Endothelial cell of umbilical vein (primary cell): ENCODE data around the gene LRRC74B. TPM values are rescaled to one million over a fixed set of nuclear protein-coding genes. Genes with fewer than 3 reads are reported as not detected.

Experiments
- BruUV-seq: library from RNA; stranded (reverse); fragments of 400-500 nt; replicated peaks from 2 replicates; lab custom pipeline; 2021; lab: Mats Ljungman, UMichigan
- CTCF ChIA-PET: fragments of 300-600, 350-600 bp; sonication (Branson Sonifier 250); formaldehyde crosslinking; loops from one replicate; lab custom pipeline; 2021; ENCODE audit warnings: antibody characterized with exemption, inconsistent platforms; lab: Charles Lee
- POLR2A ChIA-PET: fragments of 300-600, 350-600 bp; sonication (Branson Sonifier 250); formaldehyde crosslinking; loops from one replicate; lab custom pipeline; 2021; ENCODE audit warnings: antibody characterized with exemption, inconsistent platforms; lab: Charles Lee
- DNase-seq: peaks from one replicate; pipeline ENCODE4 v3.0.0-alpha.2; 2011; ENCODE audit warnings: low read depth, low spot score
- FAIRE-seq: peaks from 2 replicates; lab custom pipeline; 2011; peaks lifted over from hg19 to GRCh38; lab: Jason Lieb, UNC
- H2AFZ ChIP-seq: 2 replicates; pipeline ENCODE4 v1.6.0; 2012; ENCODE audit warnings: low read depth, low read length, control low read depth, inconsistent platforms
- H3K27ac ChIP-seq: 2 replicates; pipeline ENCODE4 v1.5.1; 2011; ENCODE audit warnings: low read depth, mild to moderate bottlenecking, control low read depth, low read length, moderate library complexity; ENCODE audit not compliant: insufficient read depth
- H3K27me3 ChIP-seq, 2 experiments: 2 replicates each; pipeline versions ENCODE4 v1.6.0 to v1.6.1; 2011; ENCODE audit warnings: low read length in 2 of 2, mixed read lengths in 1 of 2; ENCODE audit not compliant: control insufficient read depth in 2 of 2, insufficient read depth in 2 of 2
- H3K36me3 ChIP-seq, 2 experiments: 2 replicates in 1 of 2; 3 replicates in 1 of 2; pipeline ENCODE4 v1.5.1; 2011; ENCODE audit warnings: low read length in 2 of 2, mild to moderate bottlenecking in 1 of 2, moderate library complexity in 1 of 2; ENCODE audit not compliant: control insufficient read depth in 2 of 2, insufficient read depth in 2 of 2; ENCODE audit errors: extremely low read depth in 1 of 2
- H3K4me1 ChIP-seq: 3 replicates; pipeline ENCODE4 v1.5.1; 2011; ENCODE audit warnings: mild to moderate bottlenecking, low read length; ENCODE audit not compliant: control insufficient read depth, insufficient read depth; ENCODE audit errors: extremely low read depth
- H3K4me2 ChIP-seq: 2 replicates; pipeline ENCODE4 v1.6.1; 2011; ENCODE audit warnings: low read length, control low read depth, mixed read lengths; ENCODE audit not compliant: insufficient read depth
- H3K4me3 ChIP-seq, 3 experiments: fragments of 200-600 bp in 1 of 3; sonication (generic), shearing (Covaris generic) in 1 of 3; replicated peaks in 1 of 3; 2 replicates each; pipeline ENCODE4 v1.5.1; 2011 to 2016; ENCODE audit warnings: control low read depth in 3 of 3, low read length in 3 of 3, mild to moderate bottlenecking in 2 of 3, inconsistent platforms in 1 of 3, low read depth in 1 of 3, moderate library complexity in 1 of 3; ENCODE audit not compliant: insufficient read depth in 1 of 3
- H3K79me2 ChIP-seq: 2 replicates; pipeline ENCODE4 v1.6.0; 2012; ENCODE audit warnings: low read length, inconsistent platforms; ENCODE audit not compliant: control insufficient read depth, insufficient read depth
- H3K9ac ChIP-seq: replicated peaks from 2 replicates; pipeline ENCODE3; 2011; ENCODE audit warnings: low read length, control low read depth; ENCODE audit not compliant: insufficient read depth; ENCODE audit errors: extremely low read depth
- H3K9me1 ChIP-seq: replicated peaks from 3 replicates; pipeline ENCODE4 v1.6.0; 2011; ENCODE audit warnings: mild to moderate bottlenecking, low read length; ENCODE audit not compliant: control insufficient read depth, insufficient read depth; ENCODE audit errors: extremely low read depth
- H3K9me3 ChIP-seq: replicated peaks from 2 replicates; pipeline ENCODE4 v1.5.1; 2012; ENCODE audit warnings: low read length, inconsistent platforms; ENCODE audit not compliant: control insufficient read depth, insufficient read depth
- H4K20me1 ChIP-seq: replicated peaks from 2 replicates; pipeline ENCODE3; 2011; ENCODE audit warnings: mild to moderate bottlenecking, low read length; ENCODE audit not compliant: control insufficient read depth, insufficient read depth; ENCODE audit errors: extremely low read depth
- EZH2 ChIP-seq: IDR thresholded peaks from 2 replicates; pipeline ENCODE4 v1.6.1; 2012; ENCODE audit warnings: borderline replicate concordance, low read depth, mild to moderate bottlenecking, moderate library complexity, low read length, inconsistent platforms; ENCODE audit not compliant: severe bottlenecking
- FOS ChIP-seq: IDR thresholded peaks from 2 replicates; pipeline ENCODE4 v1.6.1; 2011; ENCODE audit warnings: mild to moderate bottlenecking, low read length, moderate library complexity, borderline replicate concordance; ENCODE audit not compliant: insufficient read depth
- GATA2 ChIP-seq: IDR thresholded peaks from 2 replicates; pipeline ENCODE4 v1.7.0; 2011; ENCODE audit warnings: low read depth, mild to moderate bottlenecking, moderate library complexity, mixed read lengths, low read length; ENCODE audit not compliant: insufficient read length, insufficient read depth
- JUN ChIP-seq: IDR thresholded peaks from 2 replicates; pipeline ENCODE4 v1.6.1; 2011; ENCODE audit warnings: borderline replicate concordance, low read depth; ENCODE audit not compliant: insufficient read length, insufficient read depth
- MYC ChIP-seq: IDR thresholded peaks from one replicate; pipeline ENCODE4 v1.6.1; 2011; ENCODE audit warnings: mild to moderate bottlenecking, low read depth, low read length
- POLR2A ChIP-seq: IDR thresholded peaks from 2 replicates; pipeline ENCODE4 v1.6.1; 2012; ENCODE audit warnings: low read depth, mild to moderate bottlenecking, control low read depth, low read length
- POLR2AphosphoS5 ChIP-seq: IDR thresholded peaks from 2 replicates; pipeline ENCODE4 v1.6.1; 2012; ENCODE audit warnings: low read depth, mild to moderate bottlenecking, control low read depth, low read length, moderate library complexity; ENCODE audit not compliant: insufficient read depth
- dilution Hi-C: fragments of 300-500 bp; cut with MboI; formaldehyde crosslinking; loops from one replicate; pipeline ENCODE4 v1.15.0; 2019; ENCODE audit warnings: low sequenced_read_pairs; ENCODE audit not compliant: extremely low pct_ligation_motif_present
- intact Hi-C: fragments of 100-400 bp; cut with micrococcal nuclease; formaldehyde crosslinking; loops from one replicate; pipeline ENCODE4 v1.10.0; 2022
- polyA plus RNA-seq, 4 experiments: library from polyadenylated mRNA; depleted of rRNA in 3 of 4; stranded (reverse) in 3 of 4; unstranded in 1 of 4; fragments of >200 nt; gene quantifications; 2 replicates each; pipeline versions ENCODE4 v1.2.1 to v1.2.3, GENCODE V29; 2011 to 2012; ENCODE audit warnings: missing spikeins in 1 of 4
- total RNA-seq: library from RNA; stranded (reverse); gene quantifications from 2 replicates; pipeline ENCODE4 v1.2.3, GENCODE V29; 2021
- TF ChIP-seq, protein P1 (sequence below): IDR thresholded peaks from 2 replicates; pipeline ENCODE4 v1.6.1; 2011; ENCODE audit not compliant: insufficient read depth, insufficient read length
- TF ChIP-seq, protein P2 (sequence below), 2 donors: IDR thresholded peaks; 1 replicate in 1 of 2; 2 replicates in 1 of 2; pipeline ENCODE4 v1.5.1; 2011; ENCODE audit warnings: low read length in 2 of 2, mild to moderate bottlenecking in 2 of 2, moderate library complexity in 2 of 2, control low read depth in 1 of 2, inconsistent platforms in 1 of 2, low read depth in 1 of 2; ENCODE audit not compliant: insufficient read depth in 1 of 2; ENCODE audit errors: extremely low read depth in 1 of 2

Gene LRRC74B
- total and polyA plus RNA-seq, 2 donors (not counting 3 experiments of a cell fraction or from before 2014, with no cell fraction given) = not detected

DNA sequence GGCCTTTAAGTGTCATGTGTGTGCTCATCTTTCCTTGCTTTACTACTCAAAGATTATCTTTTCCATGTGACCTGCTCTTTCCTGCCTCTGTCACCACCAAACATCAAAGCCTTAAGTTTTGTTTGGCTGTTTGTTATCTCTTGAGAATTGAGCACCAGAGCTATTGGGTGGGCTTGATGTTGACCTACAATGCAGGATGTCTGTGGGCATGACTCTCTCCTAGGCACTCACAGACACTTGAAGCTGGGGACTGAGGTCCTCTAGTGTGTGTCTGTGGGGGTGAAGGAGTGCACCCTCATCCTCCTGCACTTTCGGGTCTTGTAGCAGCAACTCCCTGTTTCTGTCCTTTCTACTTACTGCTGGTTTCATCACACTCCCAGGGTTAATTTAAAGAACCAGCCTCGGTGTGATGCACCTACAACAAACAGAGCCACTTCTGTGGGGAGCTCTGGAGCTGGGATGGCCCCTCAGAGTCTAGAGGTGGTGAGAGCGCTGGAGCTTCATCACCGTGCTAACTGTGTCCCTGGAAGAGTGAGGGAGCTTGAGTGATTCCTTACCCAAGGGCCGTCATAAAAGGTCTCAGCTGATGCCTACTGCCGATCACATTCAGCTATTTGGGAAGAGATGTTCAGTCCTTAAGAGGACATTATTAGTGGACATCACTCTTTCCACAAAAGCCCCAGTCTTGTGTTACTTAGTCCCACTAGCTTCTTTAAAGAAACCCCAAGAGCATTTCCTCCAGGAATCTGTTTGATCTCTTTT is 56.3 kb downstream of the LRRC74B start:
- Histone ChIP-seq H3K9me1 (no peaks in the 10 kb centered on the region), H3K79me2 (no peaks in the 10 kb centered on the region), H3K4me1 (no peaks in the 10 kb centered on the region), H3K36me3 (no peaks in the 10 kb centered on the region), H3K4me3 (no peak overlapping the region), H3K4me2 (no peak overlapping the region), H3K27ac (no peak overlapping the region), H2AFZ (no peak overlapping the region), H3K9me3 (no peaks in the 10 kb centered on the region), H3K27me3 (peaks cover 4 to 5% of the 10 kb centered on the region in 2 experiments), H4K20me1 (no peaks in the 10 kb centered on the region), H3K9ac (no peak overlapping the region)
- intact Hi-C loops = no loop called here
- TF ChIP-seq POLR2A = no peak
- TF ChIP-seq, protein P1, sequence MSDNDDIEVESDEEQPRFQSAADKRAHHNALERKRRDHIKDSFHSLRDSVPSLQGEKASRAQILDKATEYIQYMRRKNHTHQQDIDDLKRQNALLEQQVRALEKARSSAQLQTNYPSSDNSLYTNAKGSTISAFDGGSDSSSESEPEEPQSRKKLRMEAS = no peak
- TF ChIP-seq EZH2 = no peak
- no peak for TF ChIP-seq JUN
- TF ChIP-seq GATA2 = no peak
- TF ChIP-seq FOS = no peak
- TF ChIP-seq MYC = no peak
- TF ChIP-seq POLR2AphosphoS5 = no peak
- TF ChIP-seq, protein P2, sequence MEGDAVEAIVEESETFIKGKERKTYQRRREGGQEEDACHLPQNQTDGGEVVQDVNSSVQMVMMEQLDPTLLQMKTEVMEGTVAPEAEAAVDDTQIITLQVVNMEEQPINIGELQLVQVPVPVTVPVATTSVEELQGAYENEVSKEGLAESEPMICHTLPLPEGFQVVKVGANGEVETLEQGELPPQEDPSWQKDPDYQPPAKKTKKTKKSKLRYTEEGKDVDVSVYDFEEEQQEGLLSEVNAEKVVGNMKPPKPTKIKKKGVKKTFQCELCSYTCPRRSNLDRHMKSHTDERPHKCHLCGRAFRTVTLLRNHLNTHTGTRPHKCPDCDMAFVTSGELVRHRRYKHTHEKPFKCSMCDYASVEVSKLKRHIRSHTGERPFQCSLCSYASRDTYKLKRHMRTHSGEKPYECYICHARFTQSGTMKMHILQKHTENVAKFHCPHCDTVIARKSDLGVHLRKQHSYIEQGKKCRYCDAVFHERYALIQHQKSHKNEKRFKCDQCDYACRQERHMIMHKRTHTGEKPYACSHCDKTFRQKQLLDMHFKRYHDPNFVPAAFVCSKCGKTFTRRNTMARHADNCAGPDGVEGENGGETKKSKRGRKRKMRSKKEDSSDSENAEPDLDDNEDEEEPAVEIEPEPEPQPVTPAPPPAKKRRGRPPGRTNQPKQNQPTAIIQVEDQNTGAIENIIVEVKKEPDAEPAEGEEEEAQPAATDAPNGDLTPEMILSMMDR (IDR thresholded peaks at IDR 0.05; ENCODE audit: extremely low read depth in 1 of 2, insufficient read depth in 1 of 2, low read depth in 1 of 2, low read length in 2 of 2) = no peak
- no peak for FAIRE-seq
- BruUV-seq = no TSS peak
- CTCF ChIA-PET = interaction anchor here (0.6 to 1.9 kb wide), 7 partner anchors 10 to 545 kb away, joined by 3 to 10 read pairs (median 7); partner anchors contain the start of gene LRRC74B
- DNase-seq = no peak
- POLR2A ChIA-PET = interaction anchor here (0.7 kb wide), 1 partner anchor 445 kb away, joined by 8 read pairs; no protein-coding TSS in a partner anchor
- dilution Hi-C loops = no loop called here
